SK-N-MC (cell line): Measurements from ENCODE around the gene ZSWIM8.
A peak's percentile ranks its signal among the peaks of the same experiment; 100 is the strongest.
"Not testable (repeated sequence)": the region's sequence is repeated elsewhere in the genome, so short reads cannot be mapped to it uniquely, and the experiment has no call there.

Source experiments
- DNase-seq: peaks from one replicate; pipeline ENCODE4 v3.0.0-alpha.2; 2011; ENCODE audit warnings: low read depth, low spot score
- H3K27ac ChIP-seq: fragments of 200-600 bp; sonication (generic); 2 replicates; pipeline ENCODE4 v1.5.1; 2016; ENCODE audit warnings: mixed run types
- H3K36me3 ChIP-seq: fragments of 200-600 bp; sonication (generic); 2 replicates; pipeline ENCODE4 v1.6.1; 2017; ENCODE audit warnings: antibody characterized with exemption, low read length, mixed read lengths; ENCODE audit not compliant: insufficient read depth
- H3K4me3 ChIP-seq: fragments of 200-600 bp; sonication (generic); 2 replicates; pipeline ENCODE4 v1.5.1; 2016
- H3K9ac ChIP-seq: fragments of 200-600 bp; sonication (generic); 2 replicates; pipeline ENCODE4 v1.8.0; 2017; ENCODE audit warnings: mixed run types, mixed read lengths; ENCODE audit not compliant: insufficient read length
- H3K9me3 ChIP-seq: fragments of 200-600 bp; sonication (generic); 2 replicates; pipeline ENCODE4 v1.6.1; 2017; ENCODE audit warnings: low read depth, mild to moderate bottlenecking, antibody characterized with exemption, low read length, moderate library complexity, mixed read lengths
- EZH2 ChIP-seq: fragments of 200-600 bp; sonication (generic); IDR thresholded peaks from one replicate; pipeline ENCODE4 v1.6.1; 2017; ENCODE audit warnings: antibody characterized with exemption
- FOXP2 ChIP-seq: optimal IDR thresholded peaks from 2 replicates; pipeline ENCODE3; 2011; ENCODE audit warnings: mild to moderate bottlenecking, moderate library complexity; ENCODE audit not compliant: insufficient read depth; ENCODE audit errors: extremely low read length, control extremely low read depth
- POLR2AphosphoS5 ChIP-seq: IDR thresholded peaks from 2 replicates; pipeline ENCODE4 v1.6.1; 2012; ENCODE audit warnings: mild to moderate bottlenecking, low read depth, low read length, borderline replicate concordance

ZSWIM8 gene

GRCh38 chr10:73785211-73785720 lies at the start of gene ZSWIM8:
ZSWIM8 (plus strand) TSS chr10:73785606; CDS start chr10:73785879, 273 bp downstream.
- TF ChIP-seq POLR2AphosphoS5 (0 out of 2 replicates have a peak, but pooled peaks have one; percentile 6), EZH2 (no peak), FOXP2 (no peak)
- Histone ChIP-seq H3K9ac (peak within 1 kb of the TSS; percentile 76), H3K36me3 (no peaks in the 10 kb centered on the region; the same call in 1 of the 2 replicates), H3K9me3 (no peaks in the 10 kb centered on the region), H3K27ac (peak within 1 kb of the TSS; percentile 57), H3K4me3 (peak within 1 kb of the TSS; percentile 82)
- peak; percentile 74 for DNase-seq

GRCh38 chr10:73740501-73741254 lies 44.7 kb upstream of the ZSWIM8 start:
- H3K36me3 ChIP-seq, H3K27ac ChIP-seq, H3K4me3 ChIP-seq, DNase-seq, H3K9ac ChIP-seq, H3K9me3 ChIP-seq: not testable (repeated sequence)

GRCh38 chr10:73742454-73742734 lies 43.0 kb upstream of the ZSWIM8 start:
- DNase-seq: no peak
- no peak overlapping the region for H3K4me3 ChIP-seq
- H3K36me3 ChIP-seq: no peaks in the 10 kb centered on the region; the same call in 1 of the 2 replicates
- no peaks in the 10 kb centered on the region for H3K9me3 ChIP-seq
- TF ChIP-seq FOXP2 (no peak), EZH2 (no peak), POLR2AphosphoS5 (no peak)
- H3K27ac ChIP-seq: no peak overlapping the region
- no peak overlapping the region for H3K9ac ChIP-seq

- H3K9ac ChIP-seq: peak overlapping the region; percentile 94
- H3K4me3 ChIP-seq: peak overlapping the region; percentile 90
- H3K27ac ChIP-seq: peak overlapping the region; percentile 92
Observed at GRCh38 chr10:73743327-73743904, 42.0 kb upstream of the ZSWIM8 start.

GRCh38 chr10:73743905-73744663 lies 41.3 kb upstream of the ZSWIM8 start, which contains the start of gene SEC24C:
SEC24C (plus strand) TSS chr10:73744372; CDS start chr10:73746833, 2,461 bp downstream.
- peak within 1 kb of the TSS; percentile 90 for H3K4me3 ChIP-seq
- peak within 1 kb of the TSS; percentile 94 for H3K9ac ChIP-seq
- peak; percentile 52 for DNase-seq
- H3K27ac ChIP-seq: peak within 1 kb of the TSS; percentile 92
- TF ChIP-seq FOXP2 (no peak), POLR2AphosphoS5 (peak; percentile 59; the same call in 1 of the 2 replicates)
- no peaks in the 10 kb centered on the region; the same call in 1 of the 2 replicates for H3K36me3 ChIP-seq
- H3K9me3 ChIP-seq: no peaks in the 10 kb centered on the region

More at GRCh38 chr10:73743327-73743904, 42.0 kb upstream of the ZSWIM8 start:
- Histone ChIP-seq H3K9me3 (no peaks in the 10 kb centered on the region), H3K36me3 (no peaks in the 10 kb centered on the region; the same call in 1 of the 2 replicates)
- DNase-seq: no peak
- no peak for TF ChIP-seq POLR2AphosphoS5
- TF ChIP-seq FOXP2: no peak
- TF ChIP-seq EZH2: no peak

- H3K9ac ChIP-seq: peak overlapping the region; percentile 94
- DNase-seq: no peak
- H3K9me3 ChIP-seq: no peaks in the 10 kb centered on the region
- no peaks in the 10 kb centered on the region; the same call in 1 of the 2 replicates for H3K36me3 ChIP-seq
- peak overlapping the region; percentile 90 for H3K4me3 ChIP-seq
- TF ChIP-seq EZH2 (no peak), FOXP2 (no peak), POLR2AphosphoS5 (no peak)
- no peak overlapping the region for H3K27ac ChIP-seq
Observed at GRCh38 chr10:73744664-73744975, 40.8 kb upstream of the ZSWIM8 start.

- H3K4me3 ChIP-seq: no peak overlapping the region
- TF ChIP-seq EZH2: no peak
- no peak for TF ChIP-seq POLR2AphosphoS5
- no peak for TF ChIP-seq FOXP2
- H3K9ac ChIP-seq: no peak overlapping the region
Observed at GRCh38 chr10:73746721-73747120, 38.7 kb upstream of the ZSWIM8 start.

GRCh38 chr10:73750819-73751218 lies 34.6 kb upstream of the ZSWIM8 start:
- TF ChIP-seq FOXP2: no peak
- TF ChIP-seq EZH2: no peak
- no peak for TF ChIP-seq POLR2AphosphoS5
- H3K4me3 ChIP-seq: no peak overlapping the region
- H3K9me3 ChIP-seq: no peaks in the 10 kb centered on the region
- H3K27ac ChIP-seq: no peak overlapping the region
- H3K9ac ChIP-seq: no peak overlapping the region
- DNase-seq: no peak
- peaks cover 4% of the 10 kb centered on the region; the same call in 1 of the 2 replicates for H3K36me3 ChIP-seq

More at GRCh38 chr10:73746721-73747120, 38.7 kb upstream of the ZSWIM8 start:
- no peak overlapping the region for H3K27ac ChIP-seq
- no peaks in the 10 kb centered on the region; the same call in 1 of the 2 replicates for H3K36me3 ChIP-seq
- DNase-seq: no peak
- H3K9me3 ChIP-seq: no peaks in the 10 kb centered on the region
